HEK293 (cell line): ENCODE results near the gene PLCH2.
A peak's percentile ranks its signal among the peaks of the same experiment; 100 is the strongest.

ENCODE experiments used
- CTCF ChIA-PET: fragments of 350-600 bp; formaldehyde crosslinking; extraction: SDS; loops from one replicate; lab custom pipeline; 2021; ENCODE audit warnings: antibody characterized with exemption; lab: Yijun Ruan, JAX
- POLR2A ChIA-PET: fragments of 300-600 bp; formaldehyde crosslinking; extraction: SDS; loops from one replicate; lab custom pipeline; 2020; ENCODE audit warnings: antibody characterized with exemption, inconsistent platforms; lab: Yijun Ruan, JAX
- H3K27ac ChIP-seq: fragments of 200-500 bp; sonication (Bioruptor generic); 2 replicates; pipeline ENCODE4 v1.5.1; 2014; ENCODE audit warnings: low read depth, low read length, control low read depth, inconsistent platforms; ENCODE audit errors: extremely low read depth
- H3K36me3 ChIP-seq, 2 experiments: fragments of 200-500 bp in 1 of 2; sonication (Bioruptor generic) in 1 of 2; 1 replicate in 1 of 2; 2 replicates in 1 of 2; pipeline ENCODE4 v1.5.1; 2014 to 2017; ENCODE audit warnings: inconsistent platforms in 2 of 2, low read length in 2 of 2; ENCODE audit not compliant: control insufficient read depth in 2 of 2, insufficient read depth in 1 of 2
- H3K4me1 ChIP-seq: fragments of 200-500 bp; sonication (Bioruptor generic); 2 replicates; pipeline ENCODE4 v1.5.1; 2014; ENCODE audit warnings: mild to moderate bottlenecking, low read length, inconsistent platforms; ENCODE audit not compliant: control insufficient read depth, insufficient read depth
- H3K4me3 ChIP-seq: 2 replicates; pipeline ENCODE4 v1.5.1; 2011; ENCODE audit warnings: low read depth, mild to moderate bottlenecking, control low read depth, low read length, moderate library complexity
- H3K9me3 ChIP-seq: fragments of 200-500 bp; sonication (Bioruptor generic); 2 replicates; pipeline ENCODE4 v1.5.1; 2014; ENCODE audit warnings: low read depth, low read length, inconsistent platforms; ENCODE audit not compliant: control insufficient read depth, insufficient read depth
- CTCF ChIP-seq: fragments of 450-650 bp; formaldehyde crosslinking; IDR thresholded peaks from 2 replicates; pipeline ENCODE4 v1.5.1; 2016; ENCODE audit warnings: missing biosample characterization, missing genetic modification characterization
- GLIS1 ChIP-seq: fragments of 450-650 bp; formaldehyde crosslinking; IDR thresholded peaks from 2 replicates; pipeline ENCODE4 v1.5.1; 2016; ENCODE audit warnings: missing biosample characterization, missing genetic modification characterization
- INSM2 ChIP-seq: fragments of 450-650 bp; formaldehyde crosslinking; IDR thresholded peaks from 2 replicates; pipeline ENCODE4 v1.5.1; 2016; ENCODE audit warnings: missing biosample characterization, missing genetic modification characterization
- KLF10 ChIP-seq: fragments of 450-650 bp; IDR thresholded peaks from 2 replicates; pipeline ENCODE4 v1.5.1; 2018; ENCODE audit warnings: missing biosample characterization, mild to moderate bottlenecking, missing genetic modification characterization
- KLF17 ChIP-seq: fragments of 450-650 bp; formaldehyde crosslinking; IDR thresholded peaks from 2 replicates; pipeline ENCODE4 v1.5.1; 2016; ENCODE audit warnings: missing biosample characterization, missing genetic modification characterization
- PATZ1 ChIP-seq: fragments of 450-650 bp; formaldehyde crosslinking; IDR thresholded peaks from 2 replicates; pipeline ENCODE4 v1.5.1; 2016; ENCODE audit warnings: missing biosample characterization, missing genetic modification characterization
- TCF7L2 ChIP-seq: IDR thresholded peaks from 2 replicates; pipeline ENCODE4 v1.6.1; 2011; ENCODE audit warnings: low read depth, mild to moderate bottlenecking, inconsistent platforms, low read length, moderate library complexity, borderline replicate concordance
- ZBTB6 ChIP-seq: fragments of 450-650 bp; formaldehyde crosslinking; IDR thresholded peaks from 2 replicates; pipeline ENCODE4 v1.5.1; 2017; ENCODE audit warnings: missing biosample characterization, missing genetic modification characterization
- ZIC2 ChIP-seq: fragments of 450-650 bp; formaldehyde crosslinking; IDR thresholded peaks from 2 replicates; pipeline ENCODE4 v1.5.1; 2016; ENCODE audit warnings: missing biosample characterization, missing genetic modification characterization
- ZNF138 ChIP-seq: fragments of 450-650 bp; formaldehyde crosslinking; IDR thresholded peaks from 2 replicates; pipeline ENCODE4 v1.5.1; 2016; ENCODE audit warnings: missing biosample characterization, missing genetic modification characterization, borderline replicate concordance
- ZNF202 ChIP-seq: fragments of 450-650 bp; formaldehyde crosslinking; IDR thresholded peaks from 2 replicates; pipeline ENCODE4 v1.5.1; 2016; ENCODE audit warnings: missing biosample characterization, missing genetic modification characterization, borderline replicate concordance
- ZNF26 ChIP-seq: fragments of 450-650 bp; formaldehyde crosslinking; IDR thresholded peaks from 2 replicates; pipeline ENCODE4 v1.5.1; 2016; ENCODE audit warnings: missing biosample characterization, missing genetic modification characterization
- ZNF266 ChIP-seq: fragments of 450-650 bp; formaldehyde crosslinking; IDR thresholded peaks from 2 replicates; pipeline ENCODE4 v1.5.1; 2016; ENCODE audit warnings: missing biosample characterization, missing genetic modification characterization, low read depth
- ZNF280D ChIP-seq: fragments of 450-650 bp; formaldehyde crosslinking; IDR thresholded peaks from 2 replicates; pipeline ENCODE4 v1.5.1; 2016; ENCODE audit warnings: missing biosample characterization, missing genetic modification characterization
- ZNF423 ChIP-seq: fragments of 450-650 bp; formaldehyde crosslinking; IDR thresholded peaks from 2 replicates; pipeline ENCODE4 v1.5.1; 2016; ENCODE audit warnings: missing biosample characterization, missing genetic modification characterization
- ZNF600 ChIP-seq: fragments of 450-650 bp; formaldehyde crosslinking; IDR thresholded peaks from 2 replicates; pipeline ENCODE4 v1.5.1; 2016; ENCODE audit warnings: missing biosample characterization, missing genetic modification characterization
- ZNF610 ChIP-seq: fragments of 450-650 bp; formaldehyde crosslinking; IDR thresholded peaks from 2 replicates; pipeline ENCODE4 v1.5.1; 2016; ENCODE audit warnings: missing biosample characterization, missing genetic modification characterization, borderline replicate concordance
- ZNF621 ChIP-seq: fragments of 450-650 bp; formaldehyde crosslinking; IDR thresholded peaks from 2 replicates; pipeline ENCODE4 v1.5.1; 2017; ENCODE audit warnings: missing biosample characterization, missing genetic modification characterization
- ZNF791 ChIP-seq: fragments of 450-650 bp; formaldehyde crosslinking; IDR thresholded peaks from 2 replicates; pipeline ENCODE4 v1.5.1; 2016; ENCODE audit warnings: missing biosample characterization, missing genetic modification characterization
- ZSCAN4 ChIP-seq: fragments of 450-650 bp; formaldehyde crosslinking; IDR thresholded peaks from 2 replicates; pipeline ENCODE4 v1.5.1; 2017; ENCODE audit warnings: missing biosample characterization, missing genetic modification characterization

PLCH2 gene

GRCh38 chr1:2470290-2471158, 5.6 kb upstream of the PLCH2 start:
- Histone ChIP-seq H3K4me3 (no peak overlapping the region), H3K36me3 (no peaks in the 10 kb centered on the region), H3K27ac (no peak overlapping the region), H3K4me1 (no peaks in the 10 kb centered on the region), H3K9me3 (no peaks in the 10 kb centered on the region)
- ChIA-PET CTCF (no interaction called here), POLR2A (no interaction called here)
- no peak for TF ChIP-seq ZNF202 (tag by site-specific recombination)
- TF ChIP-seq ZIC2, result peak; percentile 65
- peak; percentile 39; the same call in 1 of the 2 replicates for TF ChIP-seq ZNF600 (tag by site-specific recombination)
- TF ChIP-seq ZNF791 (tag by site-specific recombination), result no peak
- peak; percentile 45 for TF ChIP-seq PATZ1 (tag by site-specific recombination)
- peak; percentile 47 for TF ChIP-seq GLIS1 (tag by site-specific recombination)
- 0 out of 2 replicates have a peak, but pooled peaks have one; percentile 31 for TF ChIP-seq CTCF (tag by site-specific recombination)

GRCh38 chr1:2471159-2471471, 5.0 kb upstream of the PLCH2 start:
- POLR2A ChIA-PET, result no interaction called here
- no peak overlapping the region for H3K4me3 ChIP-seq
- no peak overlapping the region for H3K27ac ChIP-seq
- no peaks in the 10 kb centered on the region for H3K36me3 ChIP-seq
- no peaks in the 10 kb centered on the region for H3K4me1 ChIP-seq
- H3K9me3 ChIP-seq, result no peaks in the 10 kb centered on the region
- CTCF ChIA-PET, result no interaction called here
- TF ChIP-seq ZNF610 (tag by site-specific recombination) (no peak), ZNF266 (tag by site-specific recombination) (no peak), ZNF423 (tag by site-specific recombination) (no peak), TCF7L2 (no peak), KLF10 (no peak), ZNF138 (no peak), ZNF280D (tag by site-specific recombination) (no peak), ZNF26 (tag by site-specific recombination) (no peak), INSM2 (tag by site-specific recombination) (no peak), ZNF621 (tag by site-specific recombination) (no peak), ZSCAN4 (tag by site-specific recombination) (no peak), KLF17 (tag by site-specific recombination) (no peak), ZBTB6 (tag by site-specific recombination) (no peak)
